Erythroblast (primary cell): ENCODE results near the gene SLC12A9.

Experiments
- GATA1 ChIP-seq: IDR thresholded peaks from 2 replicates; pipeline ENCODE4 v1.6.1; 2011; ENCODE audit warnings: low read depth, mild to moderate bottlenecking, control low read depth, low read length, moderate library complexity
- POLR2A ChIP-seq: IDR thresholded peaks from 2 replicates; pipeline ENCODE4 v1.6.1; 2011; ENCODE audit warnings: mild to moderate bottlenecking, low read length

- peak; percentile 55 for TF ChIP-seq POLR2A
- TF ChIP-seq GATA1, result no peak
These were observed 15.2 kb upstream of the SLC12A9 start for GRCh38 chr7:100837099-100837836.
